Uterus (tissue), 2 donors: ENCODE data around the gene TMEM125.

Experiments
- POLR2A ChIP-seq, 2 donors: fragments of 450-650 bp; IDR thresholded peaks; one replicate each; pipeline ENCODE4 v1.6.1; 2016; ENCODE audit warnings: antibody characterized with exemption in 2 of 2, mild to moderate bottlenecking in 1 of 2, moderate library complexity in 1 of 2
- TF ChIP-seq, protein P1 (sequence below), 4 experiments: fragments of 200-600 bp in 2 of 4; fragments of 450-650 bp in 2 of 4; sonication (generic) in 2 of 4; IDR thresholded peaks; one replicate each; pipeline ENCODE4 v1.5.1; 2016 to 2019; ENCODE audit warnings: antibody characterized with exemption in 4 of 4, mild to moderate bottlenecking in 2 of 4, moderate library complexity in 1 of 4

DNA sequence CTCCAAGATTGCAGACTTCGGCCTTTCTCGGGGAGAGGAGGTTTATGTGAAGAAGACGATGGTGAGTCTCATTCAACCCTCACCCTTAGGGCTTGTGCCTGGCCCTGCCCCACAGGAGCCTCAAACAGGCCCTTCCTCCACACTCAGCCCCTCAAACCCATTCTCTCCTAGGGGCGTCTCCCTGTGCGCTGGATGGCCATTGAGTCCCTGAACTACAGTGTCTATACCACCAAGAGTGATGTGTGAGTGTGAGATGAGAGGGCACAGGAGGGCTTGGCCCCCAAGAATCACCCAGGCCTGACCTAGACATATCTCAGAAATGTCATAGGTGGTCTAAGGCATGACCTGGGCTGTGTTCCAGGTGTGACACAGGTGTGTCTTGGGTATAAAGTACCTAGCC, 49.5 kb downstream of the TMEM125 start:
- TF ChIP-seq, protein P1, sequence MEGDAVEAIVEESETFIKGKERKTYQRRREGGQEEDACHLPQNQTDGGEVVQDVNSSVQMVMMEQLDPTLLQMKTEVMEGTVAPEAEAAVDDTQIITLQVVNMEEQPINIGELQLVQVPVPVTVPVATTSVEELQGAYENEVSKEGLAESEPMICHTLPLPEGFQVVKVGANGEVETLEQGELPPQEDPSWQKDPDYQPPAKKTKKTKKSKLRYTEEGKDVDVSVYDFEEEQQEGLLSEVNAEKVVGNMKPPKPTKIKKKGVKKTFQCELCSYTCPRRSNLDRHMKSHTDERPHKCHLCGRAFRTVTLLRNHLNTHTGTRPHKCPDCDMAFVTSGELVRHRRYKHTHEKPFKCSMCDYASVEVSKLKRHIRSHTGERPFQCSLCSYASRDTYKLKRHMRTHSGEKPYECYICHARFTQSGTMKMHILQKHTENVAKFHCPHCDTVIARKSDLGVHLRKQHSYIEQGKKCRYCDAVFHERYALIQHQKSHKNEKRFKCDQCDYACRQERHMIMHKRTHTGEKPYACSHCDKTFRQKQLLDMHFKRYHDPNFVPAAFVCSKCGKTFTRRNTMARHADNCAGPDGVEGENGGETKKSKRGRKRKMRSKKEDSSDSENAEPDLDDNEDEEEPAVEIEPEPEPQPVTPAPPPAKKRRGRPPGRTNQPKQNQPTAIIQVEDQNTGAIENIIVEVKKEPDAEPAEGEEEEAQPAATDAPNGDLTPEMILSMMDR (IDR thresholded peaks at IDR 0.05): no peak
- TF ChIP-seq POLR2A (IDR thresholded peaks at IDR 0.05): no peak
